Measurements from ENCODE around the gene LARGE1. TPM values are rescaled to one million over a fixed set of nuclear protein-coding genes. Genes with fewer than 3 reads are reported as not detected.

The LARGE1 gene
- total and polyA plus RNA-seq, 2 of the 8 experiments (the other 6 are each of a cell fraction or from before 2014, with no cell fraction given): 43.7 to 83.0 TPM

GRCh38 chr22:33652615-33653014 is 267.7 kb downstream of the LARGE1 start:
- Histone ChIP-seq H2AFZ (ENCODE audit: low read length) (no peak overlapping the region), H3K23ac (ENCODE audit: insufficient read length) (no peak overlapping the region), H3K56ac (replicated peaks; ENCODE audit: insufficient read length, low read depth, low read length) (no peak overlapping the region), H4K20me1 (replicated peaks in 1 of 2; ENCODE audit: control insufficient read depth in 1 of 2, insufficient read depth in 2 of 2, low read length in 2 of 2) (peaks cover 0 to 3% of the 10 kb centered on the region in 2 experiments), H4K5ac (ENCODE audit: insufficient read length, low read depth, low read length) (no peak overlapping the region), H3K23me2 (ENCODE audit: low read depth, low read length) (no peaks in the 10 kb centered on the region), H3K27ac (ENCODE audit: low read depth, low read length) (no peak overlapping the region), H3K18ac (ENCODE audit: extremely low read depth, low read length) (no peak overlapping the region), H3K4me2 (ENCODE audit: insufficient read depth in 1 of 2, low read depth in 2 of 2, low read length in 2 of 2) (no peak overlapping the region), H2BK5ac (ENCODE audit: low read depth, low read length) (no peak overlapping the region), H2BK15ac (ENCODE audit: low read length) (no peak overlapping the region), H3K4ac (replicated peaks; ENCODE audit: insufficient read length, low read depth, low read length) (no peak overlapping the region), H3K79me1 (ENCODE audit: low read depth, low read length) (peaks cover 3% of the 10 kb centered on the region; the same call in 1 of the 2 replicates), H3K9ac (replicated peaks in 1 of 4; ENCODE audit: extremely low read depth in 1 of 4, low read depth in 3 of 4, low read length in 3 of 4) (no peak overlapping the region), H4K8ac (ENCODE audit: extremely low read depth, insufficient read depth, low read length) (no peak overlapping the region), H2AK5ac (ENCODE audit: low read depth, low read length) (no peak overlapping the region), H3K4me1 (replicated peaks in 1 of 4; ENCODE audit: control insufficient read depth in 3 of 4, insufficient read depth in 4 of 4, low read length in 3 of 4) (peaks cover 0 to 6% (median 1%) of the 10 kb centered on the region in 4 experiments; a peak in 3 of 7 replicates), H2BK20ac (ENCODE audit: low read length) (no peak overlapping the region), H2BK120ac (replicated peaks; ENCODE audit: low read depth, low read length) (no peak overlapping the region), H4K91ac (replicated peaks; ENCODE audit: insufficient read length, low read length) (no peak overlapping the region), H3K14ac (ENCODE audit: insufficient read length) (no peak overlapping the region), H3K36me3 (ENCODE audit: control insufficient read depth in 2 of 4, insufficient read depth in 4 of 4, low read length in 3 of 4) (peaks cover 0 to 7% (median 1%) of the 10 kb centered on the region in 4 experiments; a peak in 4 of 8 replicates), H3K79me2 (ENCODE audit: control insufficient read depth in 1 of 2, insufficient read depth in 2 of 2, low read length in 2 of 2) (peaks cover 0 to 56% of the 10 kb centered on the region in 2 experiments; a peak in 3 of 4 replicates), H3K4me3 (ENCODE audit: extremely low read depth in 1 of 4, insufficient read depth in 2 of 4, low read depth in 3 of 4, low read length in 4 of 4) (no peak overlapping the region), H3K9me3 (ENCODE audit: insufficient read depth in 2 of 2, low read depth in 1 of 2, low read length in 1 of 2) (no peaks in the 10 kb centered on the region), H3K27me3 (replicated peaks in 1 of 4; ENCODE audit: control insufficient read depth in 3 of 4, extremely low read depth in 1 of 4, insufficient read depth in 3 of 4, low read length in 3 of 4) (no peaks in the 10 kb centered on the region), H2BK12ac (ENCODE audit: low read depth, low read length) (no peak overlapping the region)
- POLR2A ChIA-PET (ENCODE audit: partially characterized antibody): no interaction called here
- no peak for DNase-seq (ENCODE audit: low read depth in 1 of 2, low spot score in 2 of 2)
- FAIRE-seq: no peak
- WGBS, 2 experiments (ENCODE audit: extremely low coverage in 1 of 2, insufficient coverage in 1 of 2, insufficient read length in 1 of 2, insufficient replicate concordance in 2 of 2, low coverage in 1 of 2, low lambda C conversion rate in 2 of 2, missing lambda C conversion rate in 1 of 2): 67% methylated on average over 5 of the region's 5 CpGs; no CpG with 5 or more reads in 1 of the 2 experiments
- CTCF ChIA-PET (ENCODE audit: partially characterized antibody): interaction anchor here (0.6 to 1.9 kb wide), 3 partner anchors 14 to 309 kb away, joined by 3 to 4 read pairs (median 4); no protein-coding TSS in a partner anchor
- no peak for TF ChIP-seq HDAC6 (IDR thresholded peaks at IDR 0.05; ENCODE audit: low read depth, low read length)
- no peak for TF ChIP-seq ATF2 (IDR thresholded peaks at IDR 0.05; ENCODE audit: low read length)
- no peak for TF ChIP-seq RBBP5 (IDR thresholded peaks at IDR 0.05; ENCODE audit: borderline replicate concordance, low read depth, low read length)
- no peak for TF ChIP-seq CHD1 (IDR thresholded peaks at IDR 0.05; ENCODE audit: low read depth, low read length)
- no peak for TF ChIP-seq SIN3A (conservative IDR thresholded peaks at IDR 0.05 in 1 of 2, IDR thresholded peaks at IDR 0.05 in 1 of 2; ENCODE audit: low read depth in 1 of 2, low read length in 2 of 2)
- no peak for TF ChIP-seq SP4 (IDR thresholded peaks at IDR 0.05; ENCODE audit: low read length)
- TF ChIP-seq SUZ12 (IDR thresholded peaks at IDR 0.05; ENCODE audit: low read length): no peak
- no peak for TF ChIP-seq PHF8 (conservative IDR thresholded peaks at IDR 0.05; ENCODE audit: low read depth, low read length)
